ENCODE data around the gene RPS15. TPM values are rescaled to one million over a fixed set of nuclear protein-coding genes. Genes with fewer than 3 reads are reported as not detected.

RPS15 gene
- total and polyA plus RNA-seq, 4 donors = 574 to 2,993 (median 1,933) TPM

- peaks cover 0 to 55% (median 11%) of the 10 kb centered on the region in 5 donors for H3K4me1 ChIP-seq (ENCODE audit: control insufficient read depth in 5 of 5, insufficient read depth in 5 of 5, low read length in 5 of 5)
- ATAC-seq (ENCODE audit: insufficient read depth, low FRiP score) = no peak
- WGBS, 2 donors = 18 to 25% methylated on average over 35 to 70 of the region's 70 CpGs
Measured at GRCh38 chr19:1466461-1467214, 28.4 kb downstream of the RPS15 start.

GRCh38 chr19:1467215-1467489 lies 29.0 kb downstream of the RPS15 start:
- TF ChIP-seq CTCF (IDR thresholded peaks at IDR 0.05; ENCODE audit: control extremely low read depth, extremely low read depth) = no peak
- peaks cover 16 to 32% (median 25%) of the 10 kb centered on the region in 3 donors for H3K27me3 ChIP-seq (ENCODE audit: control insufficient read depth in 3 of 3, insufficient read depth in 3 of 3, low read length in 2 of 3)
- H3K36me3 ChIP-seq (ENCODE audit: control insufficient read depth in 4 of 4, insufficient read depth in 4 of 4, low read length in 4 of 4) = no peaks in the 10 kb centered on the region
- H3K9ac ChIP-seq (ENCODE audit: insufficient read depth in 1 of 2, low read length in 2 of 2) = no peak overlapping the region
- no peak for DNase-seq
- ATAC-seq (ENCODE audit: insufficient read depth, low FRiP score) = no peak
- H3K9me3 ChIP-seq (ENCODE audit: control insufficient read depth in 4 of 4, insufficient read depth in 3 of 4, low read length in 3 of 4) = peaks cover 0 to 14% (median 0%) of the 10 kb centered on the region in 4 donors
- peaks cover 0 to 57% (median 11%) of the 10 kb centered on the region in 5 donors for H3K4me1 ChIP-seq (ENCODE audit: control insufficient read depth in 5 of 5, insufficient read depth in 5 of 5, low read length in 5 of 5)
- 2 to 3% methylated on average over 7 to 36 of the region's 36 CpGs for WGBS, 2 donors
- H3K27ac ChIP-seq (ENCODE audit: low read depth in 1 of 2, low read length in 1 of 2) = no peak overlapping the region
- no peak overlapping the region for H3K4me3 ChIP-seq

More at GRCh38 chr19:1466461-1467214, 28.4 kb downstream of the RPS15 start:
- Histone ChIP-seq H3K36me3 (ENCODE audit: control insufficient read depth in 4 of 4, insufficient read depth in 4 of 4, low read length in 4 of 4) (no peaks in the 10 kb centered on the region), H3K9me3 (ENCODE audit: control insufficient read depth in 4 of 4, insufficient read depth in 3 of 4, low read length in 3 of 4) (peaks cover 0 to 10% (median 0%) of the 10 kb centered on the region in 4 donors), H3K9ac (ENCODE audit: insufficient read depth in 1 of 2, low read length in 2 of 2) (no peak overlapping the region), H3K4me3 (no peak overlapping the region), H3K27ac (ENCODE audit: low read depth in 1 of 2, low read length in 1 of 2) (no peak overlapping the region), H3K27me3 (ENCODE audit: control insufficient read depth in 3 of 3, insufficient read depth in 3 of 3, low read length in 2 of 3) (peaks cover 16 to 27% (median 20%) of the 10 kb centered on the region in 3 donors)
- TF ChIP-seq CTCF (IDR thresholded peaks at IDR 0.05; ENCODE audit: control extremely low read depth, extremely low read depth) = no peak
- DNase-seq = no peak

DNA sequence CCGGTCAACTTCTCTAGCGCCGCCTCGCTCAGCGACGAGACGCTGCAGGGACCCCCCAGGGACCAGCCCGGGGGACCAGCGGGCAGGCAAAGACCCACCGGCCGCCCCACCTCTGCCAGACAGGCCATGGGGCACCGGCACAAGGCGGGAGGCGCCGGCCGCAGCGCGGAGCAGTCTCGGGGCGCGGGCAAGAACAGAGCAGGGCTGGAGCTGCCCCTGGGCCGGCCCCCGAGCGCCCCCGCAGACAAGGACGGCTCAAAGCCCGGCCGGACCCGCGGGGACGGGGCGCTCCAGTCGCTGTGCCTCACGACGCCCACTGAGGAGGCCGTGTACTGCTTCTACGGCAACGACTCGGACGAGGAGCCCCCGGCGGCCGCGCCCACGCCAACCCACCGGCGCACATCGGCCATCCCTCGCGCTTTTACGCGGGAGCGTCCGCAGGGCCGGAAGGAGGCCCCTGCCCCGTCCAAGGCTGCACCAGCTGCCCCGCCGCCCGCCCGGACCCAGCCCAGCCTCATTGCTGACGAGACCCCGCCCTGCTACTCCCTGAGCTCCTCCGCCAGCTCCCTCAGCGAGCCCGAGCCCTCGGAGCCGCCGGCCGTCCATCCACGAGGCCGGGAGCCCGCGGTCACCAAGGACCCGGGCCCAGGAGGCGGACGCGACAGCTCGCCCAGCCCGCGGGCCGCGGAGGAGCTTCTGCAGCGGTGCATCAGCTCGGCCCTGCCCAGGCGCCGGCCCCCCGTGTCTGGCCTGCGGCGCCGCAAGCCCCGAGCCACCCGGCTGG lies 29.5 kb downstream of the RPS15 start:
- H3K27ac ChIP-seq (ENCODE audit: low read depth in 1 of 2, low read length in 1 of 2) = no peak overlapping the region
- H3K4me3 ChIP-seq = no peak overlapping the region
- H3K9ac ChIP-seq (ENCODE audit: insufficient read depth in 1 of 2, low read length in 2 of 2) = no peak overlapping the region
- H3K9me3 ChIP-seq (ENCODE audit: control insufficient read depth in 4 of 4, insufficient read depth in 3 of 4, low read length in 3 of 4) = peaks cover 0 to 14% (median 0%) of the 10 kb centered on the region in 4 donors
- WGBS, 2 donors = 1 to 3% methylated on average over 76 to 92 of the region's 92 CpGs
- ATAC-seq (ENCODE audit: insufficient read depth, low FRiP score) = no peak
- H3K27me3 ChIP-seq (ENCODE audit: control insufficient read depth in 3 of 3, insufficient read depth in 3 of 3, low read length in 2 of 3) = peaks cover 16 to 37% (median 30%) of the 10 kb centered on the region in 3 donors
- peaks cover 0 to 57% (median 11%) of the 10 kb centered on the region in 5 donors for H3K4me1 ChIP-seq (ENCODE audit: control insufficient read depth in 5 of 5, insufficient read depth in 5 of 5, low read length in 5 of 5)
- no peak for TF ChIP-seq CTCF (IDR thresholded peaks at IDR 0.05; ENCODE audit: control extremely low read depth, extremely low read depth)
- DNase-seq = no peak
- H3K36me3 ChIP-seq (ENCODE audit: control insufficient read depth in 4 of 4, insufficient read depth in 4 of 4, low read length in 4 of 4) = no peaks in the 10 kb centered on the region

Data from lung (tissue), 12 donors.